Mesenchymal stem cell (in vitro differentiated cells and primary cell): ENCODE results near the gene ADRB1.

ENCODE experiments used
- DNase-seq: peaks from one replicate; pipeline ENCODE4 v3.0.0-alpha.2; 2013
- H2AFZ ChIP-seq: one replicate; pipeline ENCODE4 v1.6.1; 2013; ENCODE audit warnings: low read depth, mild to moderate bottlenecking, control low read depth, inconsistent platforms, low read length, moderate library complexity
- H2AK5ac ChIP-seq: 2 replicates; pipeline ENCODE4 v1.6.1; 2013; ENCODE audit warnings: low read length, moderate library complexity, mild to moderate bottlenecking, inconsistent platforms; ENCODE audit not compliant: severe bottlenecking
- H2BK120ac ChIP-seq: one replicate; pipeline ENCODE4 v1.6.1; 2013; ENCODE audit warnings: low read depth, mild to moderate bottlenecking, inconsistent platforms, low read length, moderate library complexity
- H2BK12ac ChIP-seq, 2 experiments: one replicate each; pipeline ENCODE4 v1.6.1; 2013; ENCODE audit warnings: inconsistent platforms in 2 of 2, low read length in 2 of 2, mild to moderate bottlenecking in 2 of 2, moderate library complexity in 2 of 2, control low read depth in 1 of 2
- H2BK15ac ChIP-seq: one replicate; pipeline ENCODE4 v1.6.1; 2013; ENCODE audit warnings: mild to moderate bottlenecking, low read depth, inconsistent platforms; ENCODE audit not compliant: poor library complexity, severe bottlenecking
- H2BK5ac ChIP-seq: 2 replicates; pipeline ENCODE4 v1.6.1; 2013; ENCODE audit warnings: low read depth, mild to moderate bottlenecking, low read length, control low read depth, inconsistent platforms; ENCODE audit not compliant: poor library complexity, severe bottlenecking
- H3K14ac ChIP-seq, 2 experiments: one replicate each; pipeline ENCODE4 v1.6.1; 2013; ENCODE audit warnings: inconsistent platforms in 2 of 2, low read length in 2 of 2, control low read depth in 1 of 2, mild to moderate bottlenecking in 1 of 2, moderate library complexity in 1 of 2
- H3K18ac ChIP-seq, 2 experiments: one replicate each; pipeline ENCODE4 v1.6.1; 2013; ENCODE audit warnings: inconsistent platforms in 2 of 2, low read length in 2 of 2, control low read depth in 1 of 2, low read depth in 1 of 2, mild to moderate bottlenecking in 1 of 2
- H3K23ac ChIP-seq, 2 experiments: one replicate each; pipeline ENCODE4 v1.6.1; 2013; ENCODE audit warnings: inconsistent platforms in 2 of 2, low read length in 2 of 2, mild to moderate bottlenecking in 2 of 2, moderate library complexity in 2 of 2, control low read depth in 1 of 2
- H3K27ac ChIP-seq: 2 replicates; pipeline ENCODE4 v1.5.1; 2013; ENCODE audit warnings: mild to moderate bottlenecking, moderate library complexity, low read length, control low read depth, inconsistent platforms; ENCODE audit not compliant: poor library complexity, severe bottlenecking
- H3K27me3 ChIP-seq, 2 experiments: 2 replicates each; pipeline versions ENCODE4 v1.6.1 to v1.7.0; 2013; ENCODE audit warnings: low read length in 2 of 2, mild to moderate bottlenecking in 2 of 2, moderate library complexity in 2 of 2, control low read depth in 1 of 2, inconsistent platforms in 1 of 2; ENCODE audit not compliant: control insufficient read depth in 1 of 2, insufficient read depth in 1 of 2
- H3K36me3 ChIP-seq, 2 experiments: 2 replicates each; pipeline versions ENCODE4 v1.6.1 to v1.7.0; 2013; ENCODE audit warnings: low read length in 2 of 2, control low read depth in 1 of 2, inconsistent platforms in 1 of 2, low read depth in 1 of 2, mild to moderate bottlenecking in 1 of 2; ENCODE audit not compliant: insufficient read depth in 2 of 2, control insufficient read depth in 1 of 2
- H3K4ac ChIP-seq, 2 experiments: one replicate each; pipeline ENCODE4 v1.6.1; 2013; ENCODE audit warnings: inconsistent platforms in 2 of 2, low read length in 2 of 2, mild to moderate bottlenecking in 2 of 2, moderate library complexity in 2 of 2, control low read depth in 1 of 2, low read depth in 1 of 2
- H3K4me1 ChIP-seq: 2 replicates; pipeline ENCODE4 v1.6.1; 2013; ENCODE audit warnings: low read depth, low read length, control low read depth; ENCODE audit not compliant: control insufficient read depth, insufficient read depth
- H3K4me2 ChIP-seq: 2 replicates; pipeline ENCODE4 v1.6.1; 2013; ENCODE audit warnings: low read length, mild to moderate bottlenecking, inconsistent platforms; ENCODE audit not compliant: poor library complexity, severe bottlenecking
- H3K4me3 ChIP-seq, 2 experiments: 2 replicates each; pipeline versions ENCODE4 v1.5.1 to v1.7.0; 2013; ENCODE audit warnings: low read length in 2 of 2, mild to moderate bottlenecking in 2 of 2, control low read depth in 1 of 2, low read depth in 1 of 2; ENCODE audit not compliant: insufficient read depth in 1 of 2
- H3K79me1 ChIP-seq: replicated peaks from 2 replicates; pipeline ENCODE4 v1.6.1; 2013; ENCODE audit warnings: mild to moderate bottlenecking, control low read depth, low read length, inconsistent platforms; ENCODE audit not compliant: poor library complexity, severe bottlenecking
- H3K9ac ChIP-seq: 2 replicates; pipeline ENCODE4 v1.7.0; 2013; ENCODE audit warnings: mild to moderate bottlenecking, low read length, moderate library complexity
- H3K9me3 ChIP-seq: 2 replicates; pipeline ENCODE4 v1.7.0; 2013; ENCODE audit warnings: mild to moderate bottlenecking, low read length; ENCODE audit not compliant: control insufficient read depth
- H4K8ac ChIP-seq: one replicate; pipeline ENCODE4 v1.6.1; 2013; ENCODE audit warnings: inconsistent platforms, mild to moderate bottlenecking, low read length, moderate library complexity
- H4K91ac ChIP-seq: one replicate; pipeline ENCODE4 v1.6.1; 2013; ENCODE audit warnings: mild to moderate bottlenecking, low read length, inconsistent platforms
- WGBS: methylation state at CpG from one replicate; pipeline ENCODE4 v1.1.7; 2013; ENCODE audit warnings: mixed read lengths; 5-methylcytosine and 5-hydroxymethylcytosine counted together

Gene ADRB1

GRCh38 chr10:114029655-114030054, 14.0 kb upstream of the ADRB1 start:
- H2AFZ ChIP-seq: no peak overlapping the region
- peaks cover 0 to 26% of the 10 kb centered on the region in 2 experiments for H3K27me3 ChIP-seq
- no peak overlapping the region for H3K4me2 ChIP-seq
- H2BK120ac ChIP-seq: no peak overlapping the region
- H2AK5ac ChIP-seq: no peak overlapping the region
- H4K91ac ChIP-seq: no peak overlapping the region
- no peak overlapping the region for H3K27ac ChIP-seq
- H3K23ac ChIP-seq: no peak overlapping the region
- no peak overlapping the region for H3K18ac ChIP-seq
- H3K36me3 ChIP-seq: no peaks in the 10 kb centered on the region
- H3K4me1 ChIP-seq: peaks cover 9% of the 10 kb centered on the region
- no peak overlapping the region for H3K9ac ChIP-seq
- H3K9me3 ChIP-seq: no peaks in the 10 kb centered on the region
- H2BK5ac ChIP-seq: no peak overlapping the region
- no peak overlapping the region for H2BK15ac ChIP-seq
- no peak overlapping the region for H2BK12ac ChIP-seq
- no peaks in the 10 kb centered on the region for H3K79me1 ChIP-seq
- DNase-seq: no peak
- H3K4me3 ChIP-seq: no peak overlapping the region
- WGBS: 90% methylated on average over 3 of the region's 4 CpGs
- no peak overlapping the region for H4K8ac ChIP-seq
- no peak overlapping the region for H3K4ac ChIP-seq
- H3K14ac ChIP-seq: no peak overlapping the region

DNA sequence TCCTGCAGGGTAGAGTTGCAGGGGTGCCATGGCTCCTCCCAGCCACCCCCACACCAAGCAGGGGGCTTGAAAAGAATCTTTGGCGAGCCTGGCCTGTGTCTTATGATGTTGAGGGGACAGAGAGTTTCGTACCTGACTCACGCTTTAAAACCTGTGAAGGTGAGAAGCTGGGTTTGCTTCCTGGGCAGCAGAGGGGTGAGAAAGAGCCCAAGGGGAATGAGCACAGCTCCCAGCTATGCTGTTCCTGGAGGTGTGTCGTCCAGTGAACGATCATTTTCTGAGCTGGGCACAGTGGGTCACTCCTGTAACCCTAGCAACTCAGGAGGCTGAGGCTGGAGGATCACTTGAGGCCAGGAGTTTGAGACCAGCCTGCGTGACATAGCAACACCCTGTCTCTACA, 13.5 kb upstream of the ADRB1 start:
- Histone ChIP-seq H3K4me2 (no peak overlapping the region), H2AFZ (no peak overlapping the region), H3K4me1 (peaks cover 5% of the 10 kb centered on the region), H3K18ac (no peak overlapping the region), H3K4me3 (no peak overlapping the region), H3K27ac (no peak overlapping the region), H2BK120ac (no peak overlapping the region), H3K36me3 (no peaks in the 10 kb centered on the region), H4K8ac (no peak overlapping the region), H2AK5ac (peak overlapping the region; percentile 53), H2BK12ac (no peak overlapping the region), H4K91ac (no peak overlapping the region), H3K14ac (no peak overlapping the region), H3K27me3 (peaks cover 0 to 22% of the 10 kb centered on the region in 2 experiments), H3K9me3 (no peaks in the 10 kb centered on the region), H2BK15ac (no peak overlapping the region), H3K79me1 (no peaks in the 10 kb centered on the region), H3K4ac (no peak overlapping the region), H3K23ac (no peak overlapping the region), H2BK5ac (no peak overlapping the region), H3K9ac (no peak overlapping the region)
- 83% methylated on average over 5 of the region's 6 CpGs for WGBS
- DNase-seq: no peak

- no peak overlapping the region for H3K27ac ChIP-seq
- no peak overlapping the region for H3K9ac ChIP-seq
- no peak overlapping the region for H2BK12ac ChIP-seq
- H4K8ac ChIP-seq: no peak overlapping the region
- H3K4ac ChIP-seq: no peak overlapping the region
- no peaks in the 10 kb centered on the region for H3K36me3 ChIP-seq
- H4K91ac ChIP-seq: no peak overlapping the region
- no peak overlapping the region for H3K14ac ChIP-seq
- no peak overlapping the region for H3K4me3 ChIP-seq
- 81% methylated on average over 4 of the region's 6 CpGs for WGBS
- peaks cover 0 to 21% of the 10 kb centered on the region in 2 experiments for H3K27me3 ChIP-seq
- no peak for DNase-seq
- H2BK15ac ChIP-seq: no peak overlapping the region
- no peaks in the 10 kb centered on the region for H3K9me3 ChIP-seq
- no peak overlapping the region for H3K23ac ChIP-seq
- no peak overlapping the region for H2BK5ac ChIP-seq
- no peak overlapping the region for H3K4me2 ChIP-seq
- no peak overlapping the region for H2AK5ac ChIP-seq
- no peak overlapping the region for H2AFZ ChIP-seq
- no peak overlapping the region for H3K18ac ChIP-seq
- no peak overlapping the region for H2BK120ac ChIP-seq
- no peaks in the 10 kb centered on the region for H3K79me1 ChIP-seq
- H3K4me1 ChIP-seq: peaks cover 3% of the 10 kb centered on the region
These were observed 12.3 kb upstream of the ADRB1 start for GRCh38 chr10:114031073-114031972.

DNA sequence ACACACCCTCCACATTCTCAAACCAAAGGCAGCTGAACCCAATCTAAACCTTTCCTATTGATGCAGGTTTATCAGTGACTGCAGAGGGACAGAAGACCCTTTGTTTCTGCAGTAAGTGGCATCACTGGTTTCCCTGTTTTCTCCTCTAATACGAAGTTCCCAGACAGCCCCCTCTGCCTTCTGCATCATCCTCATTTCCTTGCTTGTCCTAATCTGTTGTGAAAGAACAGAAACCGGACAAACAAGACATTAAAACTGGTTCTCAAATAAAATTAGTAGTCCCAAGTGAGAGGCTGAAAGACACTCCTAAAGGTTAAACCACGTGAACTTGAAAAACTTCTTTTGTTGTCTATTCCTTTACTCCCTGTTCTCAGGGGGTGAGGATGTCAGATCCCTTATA, 10.1 kb upstream of the ADRB1 start:
- Histone ChIP-seq H3K36me3 (no peaks in the 10 kb centered on the region), H4K91ac (no peak overlapping the region), H3K18ac (no peak overlapping the region), H3K4ac (no peak overlapping the region), H4K8ac (no peak overlapping the region), H2BK120ac (no peak overlapping the region), H3K9ac (no peak overlapping the region), H3K27ac (no peak overlapping the region), H2AK5ac (no peak overlapping the region), H3K79me1 (no peaks in the 10 kb centered on the region), H2BK15ac (no peak overlapping the region), H3K9me3 (no peaks in the 10 kb centered on the region), H3K4me2 (no peak overlapping the region), H3K14ac (no peak overlapping the region), H2BK5ac (no peak overlapping the region), H3K23ac (no peak overlapping the region), H3K4me3 (no peak overlapping the region), H2AFZ (no peak overlapping the region), H2BK12ac (no peak overlapping the region), H3K4me1 (no peaks in the 10 kb centered on the region), H3K27me3 (peaks cover 0 to 25% of the 10 kb centered on the region in 2 experiments)
- no peak for DNase-seq
- 89% methylated on average over 3 of the region's 3 CpGs for WGBS
